Cardiac fibroblast (primary cell): Measurements from ENCODE around the gene CBL.

Source experiments
- DNase-seq, 2 donors: peaks; one replicate each; pipeline versions ENCODE4 v3.0.0 to v3.0.0-alpha.2; 2010; ENCODE audit warnings: low read depth in 2 of 2
- H3K4me3 ChIP-seq, 2 donors: replicated peaks in 1 of 2; 1 replicate in 1 of 2; 2 replicates in 1 of 2; pipeline ENCODE4 v1.5.1; 2011; ENCODE audit warnings: low read depth in 2 of 2, low read length in 2 of 2, mild to moderate bottlenecking in 2 of 2, moderate library complexity in 1 of 2
- TF ChIP-seq, protein P1 (sequence below): IDR thresholded peaks from one replicate; pipeline ENCODE4 v1.5.1; 2011; ENCODE audit warnings: low read depth, mild to moderate bottlenecking, low read length, inconsistent platforms

Gene CBL

DNA sequence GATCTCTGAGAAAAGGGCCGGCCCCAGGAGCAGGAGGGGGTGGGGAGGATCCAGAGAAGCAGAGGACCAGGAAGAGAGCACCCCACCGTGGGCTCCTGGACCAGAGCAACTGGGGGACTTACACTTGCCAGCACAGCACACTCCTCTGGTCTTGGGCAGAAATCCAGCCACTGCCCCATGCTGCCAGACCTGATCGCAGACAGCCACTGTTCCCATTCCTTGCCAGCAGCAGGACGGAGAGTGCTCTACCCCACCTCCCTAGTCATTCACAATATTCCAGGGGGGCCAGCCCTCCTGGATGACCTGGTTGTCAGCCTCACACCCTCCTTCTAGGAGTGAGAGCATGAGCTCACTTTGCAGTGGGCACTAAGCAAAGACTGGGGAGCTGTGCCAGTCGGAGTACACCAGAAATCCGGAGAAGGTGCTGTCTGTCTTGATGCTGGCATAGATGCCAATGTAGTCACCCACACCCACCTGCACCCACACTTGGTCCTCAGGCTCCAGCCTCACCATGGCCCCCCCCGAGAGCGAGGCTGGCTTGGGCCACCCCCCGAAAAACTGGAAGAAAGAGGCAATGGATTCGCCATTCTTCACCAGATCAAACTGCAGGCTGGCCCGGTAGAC, 132.9 kb downstream of the CBL start:
- no peak for DNase-seq
- H3K4me3 ChIP-seq, result peak overlapping the region in 1 of 2 donors; percentile 64
- TF ChIP-seq, protein P1, sequence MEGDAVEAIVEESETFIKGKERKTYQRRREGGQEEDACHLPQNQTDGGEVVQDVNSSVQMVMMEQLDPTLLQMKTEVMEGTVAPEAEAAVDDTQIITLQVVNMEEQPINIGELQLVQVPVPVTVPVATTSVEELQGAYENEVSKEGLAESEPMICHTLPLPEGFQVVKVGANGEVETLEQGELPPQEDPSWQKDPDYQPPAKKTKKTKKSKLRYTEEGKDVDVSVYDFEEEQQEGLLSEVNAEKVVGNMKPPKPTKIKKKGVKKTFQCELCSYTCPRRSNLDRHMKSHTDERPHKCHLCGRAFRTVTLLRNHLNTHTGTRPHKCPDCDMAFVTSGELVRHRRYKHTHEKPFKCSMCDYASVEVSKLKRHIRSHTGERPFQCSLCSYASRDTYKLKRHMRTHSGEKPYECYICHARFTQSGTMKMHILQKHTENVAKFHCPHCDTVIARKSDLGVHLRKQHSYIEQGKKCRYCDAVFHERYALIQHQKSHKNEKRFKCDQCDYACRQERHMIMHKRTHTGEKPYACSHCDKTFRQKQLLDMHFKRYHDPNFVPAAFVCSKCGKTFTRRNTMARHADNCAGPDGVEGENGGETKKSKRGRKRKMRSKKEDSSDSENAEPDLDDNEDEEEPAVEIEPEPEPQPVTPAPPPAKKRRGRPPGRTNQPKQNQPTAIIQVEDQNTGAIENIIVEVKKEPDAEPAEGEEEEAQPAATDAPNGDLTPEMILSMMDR, result no peak

DNA sequence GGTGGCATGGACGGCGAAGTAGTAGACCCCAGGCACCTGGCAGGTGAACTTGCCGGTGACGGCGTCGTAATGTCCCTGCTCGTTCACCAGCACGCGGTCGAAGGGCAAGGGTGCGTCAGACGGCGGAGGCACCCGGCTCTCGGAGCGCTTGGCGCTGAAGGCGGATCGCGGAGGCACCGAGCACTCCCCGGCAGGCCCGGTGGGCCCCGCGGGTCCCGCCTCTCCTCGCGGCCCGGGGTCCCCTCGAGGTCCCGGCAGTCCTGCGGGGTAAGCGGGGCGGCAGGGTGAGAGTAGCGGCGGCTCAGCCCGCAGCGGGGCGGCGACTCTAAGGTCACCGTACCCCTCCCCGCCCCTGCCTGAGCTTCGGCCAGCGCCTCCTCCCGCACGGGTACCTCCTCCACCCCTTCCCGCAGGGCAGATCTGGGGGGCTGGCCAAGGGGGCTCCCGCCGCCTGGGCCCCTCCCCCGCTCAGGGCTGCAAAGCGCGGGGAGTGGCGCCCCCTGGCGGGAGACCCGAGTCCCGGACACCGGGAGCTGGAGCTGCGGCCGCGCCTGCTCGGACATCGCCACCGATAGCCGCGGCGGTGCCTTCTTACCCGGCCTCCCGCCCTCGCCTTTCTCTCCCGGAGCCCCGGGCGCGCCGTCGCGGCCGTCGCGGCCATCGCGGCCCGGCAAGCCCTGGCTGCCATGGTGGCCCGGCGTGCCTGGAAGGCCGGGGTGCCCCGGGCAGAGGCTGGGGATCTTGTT, 133.6 kb downstream of the CBL start:
- TF ChIP-seq, protein P1, result peak; percentile 57
- DNase-seq, result peak; percentile 48 to 77
- H3K4me3 ChIP-seq, result peak overlapping the region; percentile 50 to 64

DNA sequence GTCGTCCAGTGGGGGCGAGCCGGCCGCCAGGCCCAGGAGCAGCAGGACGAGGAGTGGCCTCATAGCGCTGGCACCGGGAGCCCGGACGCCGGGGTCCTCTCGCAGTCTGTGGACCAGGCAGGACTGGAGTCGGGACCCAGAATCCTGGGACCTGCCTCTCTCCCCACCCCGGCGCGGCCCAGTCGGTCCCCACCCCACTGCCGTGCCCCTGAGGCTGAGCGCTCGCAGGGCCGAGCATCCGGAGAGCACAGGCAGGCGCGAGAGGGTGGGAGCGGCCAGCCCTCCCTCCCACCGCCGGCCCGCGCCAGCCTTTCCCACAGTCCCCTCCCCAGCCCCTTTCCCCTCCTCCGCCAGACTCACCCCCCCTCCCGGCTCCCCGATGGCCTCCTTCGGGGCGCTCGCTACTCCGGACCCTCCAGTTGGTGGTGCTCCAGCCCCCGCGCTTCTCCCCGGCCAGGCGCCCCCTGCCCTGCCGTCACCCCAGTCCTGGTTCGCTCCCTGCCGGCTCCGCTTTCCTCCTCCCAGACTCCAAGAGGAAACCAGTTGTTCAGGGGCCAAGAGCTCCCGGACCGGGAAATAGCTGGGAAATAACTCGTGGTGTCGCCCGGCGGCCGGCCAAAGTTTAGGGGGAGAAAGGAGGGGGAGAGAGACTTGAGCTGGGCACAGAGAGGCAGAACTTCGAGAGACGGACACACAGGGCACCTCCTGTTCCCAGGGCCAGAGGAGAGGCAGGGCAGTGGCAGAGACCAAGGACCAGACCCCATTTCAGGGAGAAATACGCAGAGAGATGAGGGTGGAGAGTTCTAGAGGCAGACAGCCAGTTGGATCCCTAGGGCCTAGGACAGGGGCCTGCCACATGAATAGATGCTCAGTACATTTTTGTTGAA, 134.4 kb downstream of the CBL start, which contains the start of gene C1QTNF5:
Gene C1QTNF5 (minus strand): TSS at position 549 of the 887 bp plus-strand sequence. CDS start 486 bp downstream, at position 63.
- H3K4me3 ChIP-seq, result peak within 1 kb of the TSS; percentile 50 to 64

DNA sequence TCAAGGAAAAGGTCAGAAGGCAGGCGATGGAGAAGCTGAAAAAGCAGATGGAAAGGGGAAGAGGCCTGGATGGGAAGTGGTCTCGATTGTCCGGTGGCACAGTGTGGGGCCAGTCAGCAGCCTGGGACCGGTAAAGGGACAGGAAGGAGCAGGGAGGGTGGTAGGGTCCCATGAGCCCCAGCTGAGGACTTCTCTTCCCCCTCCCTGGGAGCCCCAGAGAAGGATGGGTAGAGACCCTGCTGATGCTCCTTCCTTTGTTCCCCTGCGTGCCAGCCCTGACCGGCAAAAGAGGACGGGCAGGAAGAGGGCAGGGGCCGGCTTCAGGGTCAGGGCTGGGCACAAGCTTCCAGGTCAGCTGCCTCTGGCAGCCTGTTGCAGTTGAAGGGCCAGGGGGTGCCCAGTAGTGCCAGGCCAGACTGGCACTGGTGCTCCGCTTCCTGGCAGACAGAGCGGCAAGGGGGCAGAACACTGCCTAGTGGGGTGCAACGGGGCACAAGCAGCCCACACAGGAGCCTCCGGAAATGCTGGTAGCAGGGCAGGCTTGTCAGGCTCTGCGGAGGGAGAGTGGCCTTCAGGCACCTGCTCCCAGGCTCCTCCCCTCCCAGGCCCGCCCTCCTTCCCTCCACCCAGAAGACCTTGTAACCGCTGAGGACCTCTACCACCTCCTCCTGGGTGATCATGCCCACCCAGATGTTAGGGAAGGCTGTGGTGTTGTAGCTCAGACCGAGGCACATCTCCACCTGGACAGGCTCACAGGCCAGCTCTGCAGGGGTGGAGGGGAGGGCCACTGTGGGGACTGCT, 135.3 kb downstream of the CBL start:
- TF ChIP-seq, protein P1, result no peak
- DNase-seq, result no peak
- H3K4me3 ChIP-seq, result peak overlapping the region in 1 of 2 donors; percentile 64

More for the DNA sequence above, 134.4 kb downstream of the CBL start, which contains the start of gene C1QTNF5:
- TF ChIP-seq, protein P1, result no peak
- peak; percentile 39 to 95 for DNase-seq

DNA sequence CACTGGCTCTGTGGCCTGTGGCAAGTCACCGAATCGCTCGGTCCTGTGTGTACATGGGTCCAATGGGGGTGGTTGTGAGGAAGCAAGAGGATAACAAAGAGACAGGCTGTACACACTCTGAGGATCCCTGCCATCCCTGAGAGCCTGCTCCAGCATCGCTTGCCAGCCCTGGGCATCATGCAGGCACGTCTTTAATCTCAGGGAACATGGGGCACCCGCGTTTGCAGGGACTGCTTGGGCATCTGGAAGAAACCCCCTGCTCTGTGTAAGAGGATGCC, 135.8 kb downstream of the CBL start:
- TF ChIP-seq, protein P1, result no peak
- no peak overlapping the region for H3K4me3 ChIP-seq

More for the DNA sequence above, 135.8 kb downstream of the CBL start:
- DNase-seq, result no peak
